Loucy (cell line): ENCODE measurements around the gene GPRIN1.

ENCODE experiments used
- H2AFZ ChIP-seq: fragments of 200-600 bp; sonication (generic); 2 replicates; pipeline ENCODE4 v1.6.0; 2016; ENCODE audit warnings: antibody characterized with exemption, mild to moderate bottlenecking, low read length, moderate library complexity
- H3F3A ChIP-seq: fragments of 200-600 bp; 2 replicates; pipeline ENCODE4 v1.6.0; 2016; ENCODE audit warnings: antibody characterized with exemption, low read depth, mild to moderate bottlenecking
- H3K27me3 ChIP-seq: fragments of 200-600 bp; sonication (generic); 2 replicates; pipeline ENCODE4 v1.6.1; 2014; ENCODE audit warnings: low read length, mild to moderate bottlenecking; ENCODE audit not compliant: insufficient read depth, poor library complexity, severe bottlenecking
- H3K36me3 ChIP-seq: fragments of 200-600 bp; sonication (generic); 2 replicates; pipeline ENCODE4 v1.6.1; 2016; ENCODE audit warnings: low read length; ENCODE audit not compliant: insufficient read depth
- H3K4me1 ChIP-seq: fragments of 200-600 bp; sonication (generic); 2 replicates; pipeline ENCODE4 v1.5.1; 2014; ENCODE audit warnings: low read length, mild to moderate bottlenecking; ENCODE audit not compliant: insufficient read depth, poor library complexity, severe bottlenecking
- H3K4me2 ChIP-seq: fragments of 200-600 bp; sonication (generic); 2 replicates; pipeline ENCODE4 v1.6.0; 2014; ENCODE audit warnings: antibody characterized with exemption, low read length, low read depth, mild to moderate bottlenecking; ENCODE audit not compliant: poor library complexity, severe bottlenecking
- H3K4me3 ChIP-seq: fragments of 200-600 bp; sonication (generic); 2 replicates; pipeline ENCODE4 v1.5.1; 2014; ENCODE audit warnings: low read length, mild to moderate bottlenecking, mixed read lengths; ENCODE audit not compliant: poor library complexity, severe bottlenecking
- H3K79me2 ChIP-seq: fragments of 200-600 bp; sonication (generic); 2 replicates; pipeline ENCODE4 v1.6.1; 2014; ENCODE audit warnings: low read length; ENCODE audit not compliant: insufficient read depth
- H3K9ac ChIP-seq: fragments of 200-600 bp; sonication (generic); 2 replicates; pipeline ENCODE4 v1.6.0; 2014; ENCODE audit warnings: mild to moderate bottlenecking, low read depth, low read length, moderate library complexity; ENCODE audit not compliant: poor library complexity, severe bottlenecking
- H3K9me2 ChIP-seq: fragments of 200-600 bp; sonication (generic); replicated peaks from 2 replicates; pipeline ENCODE4 v1.6.1; 2016; ENCODE audit warnings: low read depth, low read length, mixed read lengths
- H3K9me3 ChIP-seq: fragments of 200-600 bp; sonication (generic); 2 replicates; pipeline ENCODE4 v1.6.1; 2014; ENCODE audit warnings: mild to moderate bottlenecking, antibody characterized with exemption, low read length, low read depth; ENCODE audit not compliant: insufficient read depth
- H4K20me1 ChIP-seq: fragments of 200-600 bp; sonication (generic); 2 replicates; pipeline ENCODE4 v1.6.0; 2014; ENCODE audit warnings: antibody characterized with exemption, low read length, mild to moderate bottlenecking; ENCODE audit not compliant: insufficient read depth, poor library complexity, severe bottlenecking
- CTCF ChIP-seq: fragments of 200-600 bp; sonication (generic); conservative IDR thresholded peaks from 2 replicates; pipeline ENCODE4 v1.5.1; 2014; ENCODE audit warnings: mild to moderate bottlenecking, antibody characterized with exemption, low read length
- EZH2phosphoT487 ChIP-seq: fragments of 200-600 bp; IDR thresholded peaks from 2 replicates; pipeline ENCODE4 v1.6.1; 2018; ENCODE audit warnings: antibody characterized with exemption, mild to moderate bottlenecking, moderate library complexity, borderline replicate concordance

Gene GPRIN1

GRCh38 chr5:176550275-176550831 is 59.6 kb downstream of the GPRIN1 start:
- Histone ChIP-seq H3K4me3 (no peak overlapping the region), H3K9ac (no peak overlapping the region), H2AFZ (no peak overlapping the region), H3K79me2 (peaks cover 5% of the 10 kb centered on the region; the same call in 1 of the 2 replicates), H3K4me2 (no peak overlapping the region), H3K4me1 (no peaks in the 10 kb centered on the region), H3F3A (no peaks in the 10 kb centered on the region), H3K27me3 (no peaks in the 10 kb centered on the region), H3K36me3 (no peaks in the 10 kb centered on the region), H4K20me1 (no peaks in the 10 kb centered on the region), H3K9me3 (no peaks in the 10 kb centered on the region), H3K9me2 (no peaks in the 10 kb centered on the region)
- TF ChIP-seq CTCF (no peak), EZH2phosphoT487 (no peak)

GRCh38 chr5:176549871-176550270 is 60.1 kb downstream of the GPRIN1 start:
- H2AFZ ChIP-seq: no peak overlapping the region
- H3K9me3 ChIP-seq: no peaks in the 10 kb centered on the region
- H3K9me2 ChIP-seq: no peaks in the 10 kb centered on the region
- no peaks in the 10 kb centered on the region for H3K36me3 ChIP-seq
- H4K20me1 ChIP-seq: no peaks in the 10 kb centered on the region
- H3K4me1 ChIP-seq: no peaks in the 10 kb centered on the region
- TF ChIP-seq EZH2phosphoT487 (no peak), CTCF (no peak)
- no peak overlapping the region for H3K9ac ChIP-seq
- peaks cover 9% of the 10 kb centered on the region; the same call in 1 of the 2 replicates for H3K79me2 ChIP-seq
- H3F3A ChIP-seq: no peaks in the 10 kb centered on the region
- no peaks in the 10 kb centered on the region for H3K27me3 ChIP-seq
- no peak overlapping the region for H3K4me2 ChIP-seq
- H3K4me3 ChIP-seq: no peak overlapping the region

GRCh38 chr5:176548967-176549444 is 61.0 kb downstream of the GPRIN1 start, which contains the start of gene CDHR2:
Gene CDHR2, plus strand, starts transcription at chr5:176549342. Its CDS starts 16,011 bp downstream, at chr5:176565353.
- Histone ChIP-seq H3K4me3 (no peak within 1 kb of the TSS), H3K36me3 (no peaks in the 10 kb centered on the region), H2AFZ (no peak within 1 kb of the TSS), H3K79me2 (peaks cover 14% of the 10 kb centered on the region; the same call in 1 of the 2 replicates), H3K9me3 (no peaks in the 10 kb centered on the region), H3K4me2 (no peak within 1 kb of the TSS), H3F3A (no peaks in the 10 kb centered on the region), H3K27me3 (no peaks in the 10 kb centered on the region), H3K4me1 (no peaks in the 10 kb centered on the region), H4K20me1 (no peaks in the 10 kb centered on the region), H3K9ac (no peak within 1 kb of the TSS), H3K9me2 (no peaks in the 10 kb centered on the region)
- TF ChIP-seq EZH2phosphoT487 (no peak), CTCF (no peak)
